NCI-H774 (cell line): Measurements from ENCODE around the gene MRPL46.
"Not testable (repeated sequence)": the region's sequence is repeated elsewhere in the genome, so short reads cannot be mapped to it uniquely, and the experiment has no call there.

Experiments used
- DNase-seq: peaks from one replicate; lab custom pipeline; 2025; lab: John Stamatoyannopoulos, UW

Gene MRPL46

DNA sequence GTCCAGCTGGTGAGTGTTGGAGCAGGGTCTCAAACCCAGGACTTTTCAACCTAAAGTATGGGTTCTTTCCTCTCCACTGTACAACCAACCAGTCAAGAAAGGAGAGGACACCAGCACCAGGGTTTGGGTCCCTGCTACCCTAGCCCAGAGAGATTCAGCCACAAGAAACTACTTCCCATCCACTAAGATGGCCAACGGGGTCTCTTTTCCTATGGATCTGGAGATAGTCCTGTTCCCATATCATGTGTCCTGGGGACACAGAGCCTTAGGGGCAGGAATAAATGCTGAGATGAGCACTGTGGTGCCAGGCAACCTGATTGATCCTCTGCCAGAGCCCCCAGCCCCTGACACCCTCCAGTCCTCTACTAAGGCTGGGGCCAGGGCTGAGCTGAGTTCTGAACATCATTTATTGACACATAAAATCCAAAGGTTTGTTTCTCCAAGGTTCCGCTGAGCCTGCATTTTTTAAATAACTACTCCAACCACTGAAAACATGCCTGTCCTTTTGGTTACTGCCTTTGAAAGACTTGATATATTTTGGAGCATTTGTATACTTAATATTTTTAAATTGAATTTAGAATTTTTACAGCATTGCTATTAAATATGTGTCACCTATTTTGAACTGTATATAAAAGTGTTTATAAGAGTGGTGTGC, 26.0 kb downstream of the MRPL46 start:
- DNase-seq = no peak

- DNase-seq = no peak
Measured at GRCh38 chr15:88440021-88440420, 27.2 kb downstream of the MRPL46 start.

DNA sequence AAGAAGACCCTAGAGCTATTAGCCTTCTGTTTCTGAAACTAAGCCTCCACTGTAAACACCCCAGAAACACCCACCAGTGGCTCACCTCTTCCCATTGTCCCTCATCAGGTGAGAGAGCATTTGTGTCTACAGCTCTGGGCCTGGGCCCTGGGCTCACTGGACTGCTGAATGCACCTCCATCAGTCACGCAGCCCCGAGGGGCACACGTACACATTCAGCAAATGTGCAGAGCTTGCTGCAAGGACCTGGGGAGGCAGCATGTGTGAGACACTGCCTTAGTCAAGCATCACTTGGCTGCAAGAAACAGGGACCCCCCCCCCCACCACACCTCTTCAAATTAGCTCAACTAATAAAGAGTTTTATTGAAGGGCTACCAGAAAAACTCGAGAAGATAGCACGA, 29.0 kb downstream of the MRPL46 start:
- DNase-seq = no peak

DNA sequence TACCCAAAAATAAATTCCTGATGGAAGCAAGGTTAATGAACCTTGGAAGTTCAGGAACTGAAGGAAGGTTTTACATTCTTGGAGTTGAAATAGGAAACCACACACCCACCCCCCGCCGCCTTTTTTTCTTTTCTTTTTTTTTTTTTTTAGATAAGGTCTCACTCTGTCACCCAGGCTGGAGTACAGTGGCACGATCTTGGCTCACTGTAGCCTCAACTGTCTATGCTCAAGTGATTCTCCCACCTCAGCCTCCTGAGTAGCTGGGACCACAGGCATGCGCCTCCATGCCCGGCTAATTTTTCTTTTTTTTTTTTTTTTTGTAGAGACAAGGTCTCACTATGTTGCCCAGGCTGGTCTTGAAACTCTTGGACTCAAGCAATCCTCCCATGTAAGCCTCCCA, 33.1 kb downstream of the MRPL46 start:
- not testable (repeated sequence) for DNase-seq

DNA sequence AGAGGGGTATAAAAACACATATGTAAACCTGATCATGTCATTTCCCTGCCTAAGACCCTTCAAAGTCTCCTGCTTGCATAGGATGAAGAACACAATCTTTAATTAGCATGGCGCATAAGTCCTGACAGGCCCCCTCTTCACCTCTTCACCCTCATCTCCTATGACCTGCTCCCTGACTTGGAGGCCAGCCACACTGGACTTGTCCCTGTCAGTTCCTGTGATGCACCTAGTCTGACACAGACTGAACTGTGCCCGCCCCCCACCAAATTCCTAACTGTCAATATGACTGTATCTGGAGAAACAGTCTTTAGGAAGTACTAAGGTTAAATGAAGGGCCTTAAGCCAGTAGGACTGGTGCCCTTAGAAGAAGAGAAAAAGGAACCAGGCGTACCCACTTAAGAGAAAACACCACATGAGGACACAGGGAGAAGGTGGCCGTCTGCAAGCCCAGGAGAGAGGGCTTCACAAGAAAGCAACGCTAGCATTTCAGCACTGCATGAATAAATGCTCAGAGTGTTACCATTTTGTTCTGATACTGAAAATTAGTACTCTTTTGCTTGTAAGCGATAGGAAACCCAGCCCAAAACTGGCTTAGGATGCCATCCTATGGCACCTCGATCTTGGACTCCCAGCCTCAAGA, 34.0 kb downstream of the MRPL46 start:
- DNase-seq = no peak

GRCh38 chr15:88431441-88431840, 35.7 kb downstream of the MRPL46 start:
- no peak for DNase-seq

DNA sequence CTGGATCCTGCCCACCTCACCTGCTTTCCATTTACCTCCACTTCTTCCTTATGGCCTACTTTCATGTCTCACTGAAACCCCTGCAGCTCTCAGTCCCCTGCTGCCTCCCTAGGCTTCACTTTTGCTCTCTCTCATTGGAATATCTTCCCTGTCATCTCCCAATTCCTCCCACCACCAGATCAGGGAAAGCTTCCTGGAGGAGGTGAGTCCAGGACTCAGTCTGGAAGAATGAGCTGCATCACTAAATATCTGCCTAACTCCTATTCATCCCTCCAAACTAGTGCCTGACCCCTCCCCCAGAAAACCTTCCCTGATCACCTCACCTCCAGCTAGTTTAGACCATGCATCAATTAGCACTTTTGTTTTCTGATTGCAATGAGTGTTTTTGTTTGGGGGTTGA, 37.1 kb downstream of the MRPL46 start:
- DNase-seq = no peak

- DNase-seq = no peak
Measured at GRCh38 chr15:88428805-88429605, 38.2 kb downstream of the MRPL46 start.

DNA sequence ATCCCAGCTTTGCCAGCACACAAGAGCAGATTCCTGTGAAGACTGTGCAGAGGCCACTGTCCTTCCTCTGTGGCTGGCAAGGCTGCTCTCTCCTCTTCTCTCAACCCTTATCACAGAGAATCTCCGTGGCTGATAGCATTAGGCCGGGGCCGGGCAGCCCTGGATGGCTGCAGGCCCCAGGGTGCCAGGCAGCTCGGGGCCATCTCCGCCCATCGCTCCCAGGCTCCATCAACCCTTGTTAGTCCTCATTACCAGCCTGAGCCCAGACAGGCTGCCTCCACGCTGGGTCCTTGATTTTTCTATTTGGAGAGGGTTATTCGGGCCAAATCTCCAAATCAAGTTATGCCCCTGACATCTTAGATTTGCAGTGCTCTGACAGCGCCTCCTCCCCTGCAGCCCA, 39.1 kb downstream of the MRPL46 start:
- DNase-seq = no peak

GRCh38 chr15:88426304-88426703, 40.9 kb downstream of the MRPL46 start:
- no peak for DNase-seq

- DNase-seq = no peak
Measured at GRCh38 chr15:88423331-88423730, 43.9 kb downstream of the MRPL46 start.

- no peak for DNase-seq
Measured at GRCh38 chr15:88419830-88420229, 47.4 kb downstream of the MRPL46 start.
